Eye (tissue), 1 donor: ENCODE data around the gene PRPF40B.

Experiments used
- DNase-seq: peaks from one replicate; pipeline ENCODE4 v3.0.0-alpha.2; 2015

Gene PRPF40B

GRCh38 chr12:49661746-49662145 lies 38.4 kb downstream of the PRPF40B start:
- DNase-seq = no peak

- DNase-seq = peak; percentile 54
Measured at GRCh38 chr12:49662998-49663843, 39.9 kb downstream of the PRPF40B start.

- DNase-seq = no peak
Measured at GRCh38 chr12:49664167-49664566, 40.8 kb downstream of the PRPF40B start.

- no peak for DNase-seq
Measured at GRCh38 chr12:49664591-49665239, 41.4 kb downstream of the PRPF40B start.

GRCh38 chr12:49665384-49665783 lies 42.0 kb downstream of the PRPF40B start:
- no peak for DNase-seq

- DNase-seq = no peak
Measured at GRCh38 chr12:49666176-49666575, 42.8 kb downstream of the PRPF40B start.

GRCh38 chr12:49667325-49668090 lies 44.1 kb downstream of the PRPF40B start:
- DNase-seq = no peak

GRCh38 chr12:49669796-49670195 lies 46.4 kb downstream of the PRPF40B start:
- no peak for DNase-seq

- no peak for DNase-seq
Measured at GRCh38 chr12:49671031-49671765, 47.8 kb downstream of the PRPF40B start.

- no peak for DNase-seq
Measured at GRCh38 chr12:49672301-49673217, 49.2 kb downstream of the PRPF40B start.

GRCh38 chr12:49673446-49674317 lies 50.3 kb downstream of the PRPF40B start:
- peak; percentile 94 for DNase-seq

GRCh38 chr12:49674318-49674981 lies 51.1 kb downstream of the PRPF40B start:
- DNase-seq = no peak

GRCh38 chr12:49675137-49675536 lies 51.8 kb downstream of the PRPF40B start:
- no peak for DNase-seq

GRCh38 chr12:49678711-49679110 lies 55.4 kb downstream of the PRPF40B start:
- DNase-seq = no peak

- no peak for DNase-seq
Measured at GRCh38 chr12:49680075-49680474, 56.7 kb downstream of the PRPF40B start.

GRCh38 chr12:49683599-49684309 lies 60.4 kb downstream of the PRPF40B start:
- DNase-seq = no peak

- no peak for DNase-seq
Measured at GRCh38 chr12:49684310-49684854, 61.0 kb downstream of the PRPF40B start.

GRCh38 chr12:49687941-49688340 lies 64.6 kb downstream of the PRPF40B start:
- no peak for DNase-seq

- no peak for DNase-seq
Measured at GRCh38 chr12:49689237-49689636, 65.9 kb downstream of the PRPF40B start.
